Astrocyte (in vitro differentiated cells and primary cell): ENCODE data around the gene MMRN2. TPM values are rescaled to one million over a fixed set of nuclear protein-coding genes. Genes with fewer than 3 reads are reported as not detected.

Experiments
- DNase-seq: peaks from one replicate; pipeline ENCODE4 v3.0.0-alpha.2; 2010; ENCODE audit warnings: low read depth
- FAIRE-seq: peaks from 2 replicates; lab custom pipeline; 2011; peaks lifted over from hg19 to GRCh38; lab: Jason Lieb, UNC
- H2AFZ ChIP-seq: 2 replicates; pipeline ENCODE4 v1.6.0; 2012; ENCODE audit warnings: low read depth, low read length, inconsistent platforms
- H3K27ac ChIP-seq: 2 replicates; pipeline ENCODE4 v1.5.1; 2011; ENCODE audit warnings: low read depth, low read length, inconsistent platforms
- H3K27me3 ChIP-seq: 2 replicates; pipeline ENCODE4 v1.6.0; 2011; ENCODE audit warnings: low read length, inconsistent platforms; ENCODE audit not compliant: insufficient read depth
- H3K36me3 ChIP-seq: 2 replicates; pipeline ENCODE4 v1.5.1; 2011; ENCODE audit warnings: low read length, inconsistent platforms; ENCODE audit not compliant: insufficient read depth
- H3K4me1 ChIP-seq: 2 replicates; pipeline ENCODE4 v1.5.1; 2011; ENCODE audit warnings: low read length, inconsistent platforms; ENCODE audit not compliant: insufficient read depth
- H3K4me2 ChIP-seq: 2 replicates; pipeline ENCODE4 v1.6.0; 2012; ENCODE audit warnings: low read length, inconsistent platforms
- H3K4me3 ChIP-seq: 2 replicates; pipeline ENCODE4 v1.5.1; 2011; ENCODE audit warnings: low read depth, mild to moderate bottlenecking, low read length, inconsistent platforms; ENCODE audit not compliant: insufficient read depth
- H3K79me2 ChIP-seq: 2 replicates; pipeline ENCODE4 v1.6.0; 2012; ENCODE audit warnings: mild to moderate bottlenecking, low read length, inconsistent platforms; ENCODE audit not compliant: insufficient read depth
- H3K9ac ChIP-seq: 2 replicates; pipeline ENCODE4 v1.6.0; 2012; ENCODE audit warnings: mild to moderate bottlenecking, low read length, inconsistent platforms
- H3K9me3 ChIP-seq: 2 replicates; pipeline ENCODE4 v1.5.1; 2012; ENCODE audit warnings: low read depth, mild to moderate bottlenecking, low read length, inconsistent platforms; ENCODE audit not compliant: insufficient read depth
- H4K20me1 ChIP-seq: 2 replicates; pipeline ENCODE4 v1.6.0; 2012; ENCODE audit warnings: low read length, inconsistent platforms; ENCODE audit not compliant: insufficient read depth
- H3K27ac Mint-ChIP-seq: one replicate; pipeline ENCODE4 v1.8.0; 2021; ENCODE audit warnings: mild to moderate bottlenecking, mixed read lengths; ENCODE audit not compliant: unreplicated experiment
- H3K27me3 Mint-ChIP-seq: one replicate; pipeline ENCODE4 v1.8.0; 2021; ENCODE audit warnings: low read depth, mixed read lengths; ENCODE audit not compliant: unreplicated experiment
- H3K36me3 Mint-ChIP-seq: one replicate; pipeline ENCODE4 v1.8.0; 2021; ENCODE audit warnings: low read depth, mixed read lengths; ENCODE audit not compliant: unreplicated experiment
- H3K4me1 Mint-ChIP-seq: one replicate; pipeline ENCODE4 v1.8.0; 2021; ENCODE audit warnings: low read depth, mixed read lengths; ENCODE audit not compliant: unreplicated experiment
- H3K4me3 Mint-ChIP-seq: one replicate; pipeline ENCODE4 v1.8.0; 2021; ENCODE audit warnings: mild to moderate bottlenecking, moderate library complexity, mixed read lengths; ENCODE audit not compliant: unreplicated experiment
- H3K9me3 Mint-ChIP-seq: one replicate; pipeline ENCODE4 v1.8.0; 2021; ENCODE audit warnings: mild to moderate bottlenecking, mixed read lengths; ENCODE audit not compliant: unreplicated experiment
- EZH2 ChIP-seq: IDR thresholded peaks from 2 replicates; pipeline ENCODE4 v1.6.1; 2012; ENCODE audit warnings: mild to moderate bottlenecking, low read length, inconsistent platforms; ENCODE audit not compliant: insufficient read depth
- total RNA-seq: library from RNA; stranded (reverse); gene quantifications from 2 replicates; pipeline ENCODE4 v1.2.1, GENCODE V29; 2021
- TF ChIP-seq, protein P1 (sequence below): IDR thresholded peaks from 2 replicates; pipeline ENCODE4 v1.5.1; 2011; ENCODE audit warnings: low read depth, mild to moderate bottlenecking, inconsistent platforms, low read length, moderate library complexity; ENCODE audit not compliant: insufficient read depth

MMRN2 gene
- total RNA-seq, 1 donor from 2014 or later: 0.27 TPM

DNA sequence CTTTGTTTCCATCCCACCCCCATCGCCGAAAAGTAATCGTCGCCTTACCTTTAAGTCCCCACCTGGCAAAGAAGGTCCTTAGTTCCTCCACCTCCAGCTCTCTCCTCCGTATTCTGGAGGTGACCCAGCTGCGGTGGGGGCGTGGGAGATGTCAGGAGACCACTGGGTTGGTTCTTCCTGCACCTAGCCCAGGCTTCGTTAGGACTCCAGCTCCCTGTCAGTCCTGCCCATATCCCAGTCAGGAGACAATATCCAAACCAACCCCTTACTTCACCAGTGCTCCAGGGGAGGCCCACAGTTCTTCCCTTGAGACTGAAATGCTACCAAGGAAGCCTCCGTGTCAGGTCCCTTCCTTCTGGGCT lies 11.6 kb upstream of the MMRN2 start:
- Histone ChIP-seq H3K9ac (peak overlapping the region; percentile 93), H3K27ac (no peak overlapping the region), H3K36me3 (no peaks in the 10 kb centered on the region), H2AFZ (no peak overlapping the region), H3K9me3 (no peaks in the 10 kb centered on the region), H3K27me3 (no peaks in the 10 kb centered on the region), H4K20me1 (no peaks in the 10 kb centered on the region), H3K4me1 (peaks cover 44% of the 10 kb centered on the region), H3K4me3 (peak overlapping the region; percentile 41), H3K4me2 (peak overlapping the region; percentile 95), H3K79me2 (no peaks in the 10 kb centered on the region)
- peaks cover 27% of the 10 kb centered on the region for H3K27me3 Mint-ChIP-seq
- H3K4me1 Mint-ChIP-seq: peaks cover 14% of the 10 kb centered on the region
- H3K9me3 Mint-ChIP-seq: no peaks in the 10 kb centered on the region
- H3K27ac Mint-ChIP-seq: no peak overlapping the region
- no peak overlapping the region for H3K4me3 Mint-ChIP-seq
- FAIRE-seq (no peak), DNase-seq (no peak)
- peaks cover 3% of the 10 kb centered on the region for H3K36me3 Mint-ChIP-seq
- TF ChIP-seq EZH2: no peak

DNA sequence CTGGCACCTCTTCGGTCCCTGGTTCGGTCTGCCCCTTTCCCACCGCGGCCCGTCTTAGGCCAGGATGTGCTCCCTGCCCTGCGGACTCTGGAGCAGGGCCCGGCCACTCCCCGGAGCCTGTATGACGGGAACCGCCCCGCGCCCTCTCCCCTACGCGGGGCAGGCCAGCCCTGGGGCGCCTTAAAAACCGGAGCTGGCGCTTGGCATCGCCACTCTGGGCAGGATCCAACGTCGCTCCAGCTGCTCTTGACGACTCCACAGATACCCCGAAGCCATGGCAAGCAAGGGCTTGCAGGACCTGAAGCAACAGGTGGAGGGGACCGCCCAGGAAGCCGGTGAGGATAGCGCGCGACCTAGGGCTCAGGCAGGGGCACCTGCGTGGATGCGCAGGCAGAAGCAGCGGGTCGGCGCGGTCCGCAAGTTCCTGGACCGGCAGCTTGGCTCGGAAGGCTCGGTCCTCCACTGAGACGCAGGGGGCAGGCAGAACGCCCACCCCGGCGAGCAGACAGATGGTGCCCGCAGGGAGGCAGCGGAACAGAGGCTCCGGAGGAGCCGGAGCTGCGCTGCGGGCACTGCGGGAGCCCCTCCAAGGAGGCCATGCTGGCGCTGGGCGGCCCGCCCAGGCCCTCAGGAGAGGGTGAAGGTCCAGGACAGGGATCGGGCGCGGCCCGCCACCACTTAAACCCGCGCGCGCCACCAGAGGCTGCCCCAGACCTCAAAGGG lies 11.0 kb upstream of the MMRN2 start, which contains the start of gene ADIRF:
ADIRF (plus strand) TSS at position 212 of the 723 bp plus-strand sequence; CDS start at position 275, 63 bp downstream.
- peaks cover 14% of the 10 kb centered on the region for H3K4me1 Mint-ChIP-seq
- Histone ChIP-seq H4K20me1 (no peaks in the 10 kb centered on the region), H3K4me2 (peak within 1 kb of the TSS; percentile 95), H3K4me3 (peak within 1 kb of the TSS; percentile 41), H3K27ac (no peak within 1 kb of the TSS), H3K9me3 (no peaks in the 10 kb centered on the region), H3K4me1 (peaks cover 44% of the 10 kb centered on the region), H3K9ac (peak within 1 kb of the TSS; percentile 93), H3K36me3 (no peaks in the 10 kb centered on the region), H3K27me3 (no peaks in the 10 kb centered on the region), H2AFZ (peak within 1 kb of the TSS; percentile 2), H3K79me2 (no peaks in the 10 kb centered on the region)
- H3K27ac Mint-ChIP-seq: no peak within 1 kb of the TSS
- no peak for FAIRE-seq
- peaks cover 27% of the 10 kb centered on the region for H3K27me3 Mint-ChIP-seq
- H3K9me3 Mint-ChIP-seq: no peaks in the 10 kb centered on the region
- no peak within 1 kb of the TSS for H3K4me3 Mint-ChIP-seq
- H3K36me3 Mint-ChIP-seq: peaks cover 3% of the 10 kb centered on the region
- no peak for DNase-seq
- TF ChIP-seq EZH2: peak; percentile 65
- TF ChIP-seq, protein P1, sequence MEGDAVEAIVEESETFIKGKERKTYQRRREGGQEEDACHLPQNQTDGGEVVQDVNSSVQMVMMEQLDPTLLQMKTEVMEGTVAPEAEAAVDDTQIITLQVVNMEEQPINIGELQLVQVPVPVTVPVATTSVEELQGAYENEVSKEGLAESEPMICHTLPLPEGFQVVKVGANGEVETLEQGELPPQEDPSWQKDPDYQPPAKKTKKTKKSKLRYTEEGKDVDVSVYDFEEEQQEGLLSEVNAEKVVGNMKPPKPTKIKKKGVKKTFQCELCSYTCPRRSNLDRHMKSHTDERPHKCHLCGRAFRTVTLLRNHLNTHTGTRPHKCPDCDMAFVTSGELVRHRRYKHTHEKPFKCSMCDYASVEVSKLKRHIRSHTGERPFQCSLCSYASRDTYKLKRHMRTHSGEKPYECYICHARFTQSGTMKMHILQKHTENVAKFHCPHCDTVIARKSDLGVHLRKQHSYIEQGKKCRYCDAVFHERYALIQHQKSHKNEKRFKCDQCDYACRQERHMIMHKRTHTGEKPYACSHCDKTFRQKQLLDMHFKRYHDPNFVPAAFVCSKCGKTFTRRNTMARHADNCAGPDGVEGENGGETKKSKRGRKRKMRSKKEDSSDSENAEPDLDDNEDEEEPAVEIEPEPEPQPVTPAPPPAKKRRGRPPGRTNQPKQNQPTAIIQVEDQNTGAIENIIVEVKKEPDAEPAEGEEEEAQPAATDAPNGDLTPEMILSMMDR: no peak

- DNase-seq: no peak
- H3K4me2 ChIP-seq: peak overlapping the region; percentile 95
- peaks cover 3% of the 10 kb centered on the region for H3K36me3 Mint-ChIP-seq
Observed at GRCh38 chr10:86967481-86967941, 10.1 kb upstream of the MMRN2 start.

More at GRCh38 chr10:86967481-86967941, 10.1 kb upstream of the MMRN2 start:
- Histone ChIP-seq H3K79me2 (no peaks in the 10 kb centered on the region), H2AFZ (no peak overlapping the region), H3K36me3 (no peaks in the 10 kb centered on the region), H3K9me3 (no peaks in the 10 kb centered on the region), H3K4me3 (no peak overlapping the region), H3K9ac (no peak overlapping the region), H3K27me3 (no peaks in the 10 kb centered on the region), H3K27ac (no peak overlapping the region), H3K4me1 (peaks cover 44% of the 10 kb centered on the region), H4K20me1 (no peaks in the 10 kb centered on the region)
- peaks cover 20% of the 10 kb centered on the region for H3K27me3 Mint-ChIP-seq
- FAIRE-seq: no peak
- H3K4me3 Mint-ChIP-seq: no peak overlapping the region
- H3K27ac Mint-ChIP-seq: no peak overlapping the region
- TF ChIP-seq, protein P1: no peak
- TF ChIP-seq EZH2: no peak
- no peaks in the 10 kb centered on the region for H3K9me3 Mint-ChIP-seq
- peaks cover 14% of the 10 kb centered on the region for H3K4me1 Mint-ChIP-seq
